Neuronal stem cell (in vitro differentiated cells): ENCODE results near the gene RWDD4.

ENCODE experiments used
- DNase-seq: peaks from one replicate; pipeline ENCODE4 v3.0.0-alpha.2; 2013; ENCODE audit warnings: low spot score
- H2AFZ ChIP-seq: one replicate; pipeline ENCODE4 v1.6.1; 2013; ENCODE audit warnings: mild to moderate bottlenecking, low read length, inconsistent platforms
- H2AK5ac ChIP-seq: 2 replicates; pipeline ENCODE4 v1.6.1; 2013; ENCODE audit warnings: low read depth, mild to moderate bottlenecking, inconsistent platforms, low read length, moderate library complexity, mixed read lengths
- H2BK120ac ChIP-seq: 2 replicates; pipeline ENCODE4 v1.6.1; 2013; ENCODE audit warnings: low read depth, mild to moderate bottlenecking, inconsistent platforms, low read length, moderate library complexity, mixed read lengths
- H2BK12ac ChIP-seq: one replicate; pipeline ENCODE4 v1.6.1; 2013; ENCODE audit warnings: low read length, inconsistent platforms
- H2BK15ac ChIP-seq: 2 replicates; pipeline ENCODE4 v1.6.1; 2013; ENCODE audit warnings: mild to moderate bottlenecking, low read length, inconsistent platforms, mixed read lengths
- H2BK5ac ChIP-seq: one replicate; pipeline ENCODE4 v1.6.1; 2013; ENCODE audit warnings: inconsistent platforms, mild to moderate bottlenecking, low read length, moderate library complexity
- H3K14ac ChIP-seq: one replicate; pipeline ENCODE4 v1.6.1; 2013; ENCODE audit warnings: low read length, inconsistent platforms
- H3K18ac ChIP-seq: 2 replicates; pipeline ENCODE4 v1.6.1; 2013; ENCODE audit warnings: low read length, inconsistent platforms
- H3K23ac ChIP-seq: 2 replicates; pipeline ENCODE4 v1.6.1; 2013; ENCODE audit warnings: low read depth, mild to moderate bottlenecking, mixed read lengths, low read length, inconsistent platforms; ENCODE audit not compliant: poor library complexity
- H3K27ac ChIP-seq: replicated peaks from 3 replicates; pipeline ENCODE4 v1.5.1; 2013; ENCODE audit warnings: low read length, inconsistent platforms
- H3K27me3 ChIP-seq, 3 experiments: 2 replicates each; pipeline ENCODE4 v1.6.1; 2013; ENCODE audit warnings: low read length in 3 of 3, mild to moderate bottlenecking in 2 of 3, inconsistent platforms in 1 of 3, low read depth in 1 of 3, mixed read lengths in 1 of 3, moderate library complexity in 1 of 3; ENCODE audit not compliant: control insufficient read depth in 3 of 3, insufficient read depth in 3 of 3
- H3K36me3 ChIP-seq, 2 donors: replicated peaks in 1 of 2; 2 replicates each; pipeline ENCODE4 v1.6.1; 2013; ENCODE audit warnings: low read length in 2 of 2; ENCODE audit not compliant: control insufficient read depth in 2 of 2, insufficient read depth in 2 of 2
- H3K4ac ChIP-seq: 2 replicates; pipeline ENCODE4 v1.6.1; 2013; ENCODE audit warnings: inconsistent platforms, mild to moderate bottlenecking, low read length, moderate library complexity
- H3K4me1 ChIP-seq, 2 donors: 1 replicate in 1 of 2; 2 replicates in 1 of 2; pipeline ENCODE4 v1.6.1; 2013; ENCODE audit warnings: low read length in 2 of 2, low read depth in 1 of 2; ENCODE audit not compliant: control insufficient read depth in 2 of 2, insufficient read depth in 1 of 2
- H3K4me2 ChIP-seq: one replicate; pipeline ENCODE4 v1.6.1; 2013; ENCODE audit warnings: mild to moderate bottlenecking, low read length, inconsistent platforms; ENCODE audit not compliant: insufficient read depth, poor library complexity, severe bottlenecking
- H3K4me3 ChIP-seq, 2 donors: 2 replicates each; pipeline ENCODE4 v1.5.1; 2013; ENCODE audit warnings: low read length in 2 of 2, mild to moderate bottlenecking in 2 of 2, inconsistent platforms in 1 of 2, moderate library complexity in 1 of 2
- H3K79me1 ChIP-seq: one replicate; pipeline ENCODE4 v1.6.1; 2013; ENCODE audit warnings: low read depth, mild to moderate bottlenecking, inconsistent platforms, low read length, moderate library complexity
- H3K9ac ChIP-seq: one replicate; pipeline ENCODE4 v1.6.1; 2013; ENCODE audit warnings: mild to moderate bottlenecking, low read depth, low read length, inconsistent platforms; ENCODE audit not compliant: poor library complexity
- H3K9me3 ChIP-seq, 2 donors: replicated peaks in 1 of 2; 2 replicates each; pipeline versions ENCODE3 to v1.6.1; 2013; ENCODE audit warnings: low read length in 2 of 2, mild to moderate bottlenecking in 2 of 2, inconsistent platforms in 1 of 2, low read depth in 1 of 2, mixed read lengths in 1 of 2, moderate library complexity in 1 of 2; ENCODE audit not compliant: control insufficient read depth in 2 of 2, insufficient read depth in 1 of 2
- H4K8ac ChIP-seq: one replicate; pipeline ENCODE4 v1.6.1; 2013; ENCODE audit warnings: low read depth, mild to moderate bottlenecking, inconsistent platforms, low read length, moderate library complexity
- H4K91ac ChIP-seq: one replicate; pipeline ENCODE4 v1.6.1; 2013; ENCODE audit warnings: low read length, low read depth, mild to moderate bottlenecking, inconsistent platforms; ENCODE audit not compliant: poor library complexity
- WGBS, 2 donors: extraction: QIAGEN DNeasy Blood & Tissue Kit; methylation state at CpG; one replicate each; pipeline ENCODE4 v1.1.7; 2013; ENCODE audit warnings: missing lambda C conversion rate in 2 of 2, mixed read lengths in 1 of 2; ENCODE audit not compliant: insufficient read length in 2 of 2, insufficient replicate concordance in 1 of 2; ENCODE audit errors: extremely low coverage in 2 of 2; 5-methylcytosine and 5-hydroxymethylcytosine counted together

The RWDD4 gene

DNA sequence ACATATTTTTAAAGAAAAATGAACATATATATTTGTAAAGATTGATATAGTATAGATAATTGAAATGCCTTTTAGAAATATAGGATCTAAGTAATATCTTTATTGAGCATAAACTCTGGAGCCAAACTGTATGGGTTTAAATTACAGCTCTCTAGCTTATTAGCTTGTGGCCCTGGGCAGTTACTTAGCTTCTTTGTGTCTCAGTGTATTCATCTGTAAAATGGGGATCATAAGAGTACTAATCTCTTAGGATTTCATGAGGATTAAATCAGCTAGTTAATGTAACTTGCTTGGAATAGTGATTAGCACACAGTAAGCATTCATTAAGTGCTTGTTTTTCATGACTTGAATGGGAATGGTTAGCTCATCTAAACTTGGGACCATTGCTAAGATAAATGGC, 32.9 kb upstream of the RWDD4 start:
- peaks cover 17 to 94% of the 10 kb centered on the region in 2 donors for H3K36me3 ChIP-seq
- no peaks in the 10 kb centered on the region for H3K9me3 ChIP-seq
- H3K27ac ChIP-seq: no peak overlapping the region
- H3K79me1 ChIP-seq: no peaks in the 10 kb centered on the region
- no peak overlapping the region for H2AFZ ChIP-seq
- H3K4me2 ChIP-seq: no peak overlapping the region
- no peak overlapping the region for H3K4me3 ChIP-seq
- no peak overlapping the region for H2BK5ac ChIP-seq
- H2AK5ac ChIP-seq: no peak overlapping the region
- H2BK12ac ChIP-seq: no peak overlapping the region
- H2BK120ac ChIP-seq: no peak overlapping the region
- no peak overlapping the region for H4K91ac ChIP-seq
- no peak overlapping the region for H3K18ac ChIP-seq
- no peak overlapping the region for H3K14ac ChIP-seq
- no peaks in the 10 kb centered on the region for H3K4me1 ChIP-seq
- no peak overlapping the region for H3K4ac ChIP-seq
- H3K9ac ChIP-seq: no peak overlapping the region
- H3K27me3 ChIP-seq: no peaks in the 10 kb centered on the region
- no peak overlapping the region for H2BK15ac ChIP-seq
- no peak for DNase-seq
- no peak overlapping the region for H4K8ac ChIP-seq
- H3K23ac ChIP-seq: no peak overlapping the region

DNA sequence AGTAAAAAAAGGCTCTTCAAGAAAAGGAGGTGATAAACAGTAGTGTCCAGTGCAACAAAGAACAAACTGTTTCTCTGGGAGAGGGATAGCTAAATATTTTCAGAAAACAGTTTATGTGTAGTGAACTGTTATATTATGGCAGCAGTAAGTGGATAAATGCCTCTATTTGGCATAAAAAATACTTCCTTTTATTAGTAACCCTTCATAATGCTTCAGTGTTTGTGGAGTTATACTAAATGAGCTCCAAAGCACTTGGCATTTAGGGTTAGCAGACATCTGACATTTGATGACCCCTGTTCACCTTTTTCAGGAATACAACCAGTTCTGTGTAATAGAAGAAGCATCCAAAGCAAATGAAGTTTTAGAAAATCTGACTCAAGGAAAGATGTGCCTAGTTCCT, 32.0 kb upstream of the RWDD4 start:
- no peak overlapping the region for H3K4me3 ChIP-seq
- H3K9ac ChIP-seq: no peak overlapping the region
- H3K14ac ChIP-seq: no peak overlapping the region
- H3K79me1 ChIP-seq: no peaks in the 10 kb centered on the region
- no peak overlapping the region for H2AK5ac ChIP-seq
- H3K27me3 ChIP-seq: no peaks in the 10 kb centered on the region
- H3K4me1 ChIP-seq: no peaks in the 10 kb centered on the region
- no peak overlapping the region for H4K8ac ChIP-seq
- H2AFZ ChIP-seq: no peak overlapping the region
- H3K18ac ChIP-seq: no peak overlapping the region
- no peaks in the 10 kb centered on the region for H3K9me3 ChIP-seq
- peaks cover 17 to 93% of the 10 kb centered on the region in 2 donors for H3K36me3 ChIP-seq
- H3K27ac ChIP-seq: no peak overlapping the region
- no peak overlapping the region for H3K23ac ChIP-seq
- no peak overlapping the region for H2BK15ac ChIP-seq
- no peak overlapping the region for H4K91ac ChIP-seq
- no peak overlapping the region for H2BK120ac ChIP-seq
- DNase-seq: no peak
- no peak overlapping the region for H2BK12ac ChIP-seq
- no peak overlapping the region for H3K4ac ChIP-seq
- H3K4me2 ChIP-seq: no peak overlapping the region
- H2BK5ac ChIP-seq: no peak overlapping the region

DNA sequence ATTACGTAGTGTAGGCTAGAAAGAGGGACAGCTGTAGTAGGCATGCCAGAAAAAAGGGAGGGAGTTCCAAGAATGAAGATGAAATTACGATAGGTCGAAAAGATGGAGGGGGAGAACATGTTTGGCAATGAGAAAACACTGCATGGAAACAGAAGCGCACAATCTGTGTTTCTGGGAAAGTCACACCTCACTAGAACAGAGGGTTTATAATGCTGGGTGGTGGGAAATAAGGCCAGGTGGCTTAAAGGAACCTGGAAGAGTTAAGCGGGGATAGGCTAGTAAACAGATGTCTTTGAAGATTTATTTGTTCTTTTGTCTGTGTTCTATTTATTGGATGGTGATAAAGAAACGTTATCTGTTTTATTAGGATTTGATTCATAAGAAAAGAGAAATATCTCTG, 29.2 kb upstream of the RWDD4 start:
- Histone ChIP-seq H3K9ac (no peak overlapping the region), H3K9me3 (no peaks in the 10 kb centered on the region), H2AFZ (no peak overlapping the region), H4K91ac (no peak overlapping the region), H4K8ac (no peak overlapping the region), H3K27ac (no peak overlapping the region), H3K14ac (no peak overlapping the region), H3K4ac (no peak overlapping the region), H3K36me3 (peaks cover 17 to 95% of the 10 kb centered on the region in 2 donors), H3K4me1 (no peaks in the 10 kb centered on the region), H2AK5ac (no peak overlapping the region), H2BK120ac (no peak overlapping the region), H3K23ac (no peak overlapping the region), H3K18ac (no peak overlapping the region), H3K27me3 (no peaks in the 10 kb centered on the region), H2BK12ac (no peak overlapping the region), H2BK15ac (no peak overlapping the region), H3K4me2 (no peak overlapping the region), H3K4me3 (no peak overlapping the region), H2BK5ac (no peak overlapping the region), H3K79me1 (no peaks in the 10 kb centered on the region)
- DNase-seq: no peak
- no CpG with 5 or more reads among the region's 6 CpGs for WGBS, 2 donors

DNA sequence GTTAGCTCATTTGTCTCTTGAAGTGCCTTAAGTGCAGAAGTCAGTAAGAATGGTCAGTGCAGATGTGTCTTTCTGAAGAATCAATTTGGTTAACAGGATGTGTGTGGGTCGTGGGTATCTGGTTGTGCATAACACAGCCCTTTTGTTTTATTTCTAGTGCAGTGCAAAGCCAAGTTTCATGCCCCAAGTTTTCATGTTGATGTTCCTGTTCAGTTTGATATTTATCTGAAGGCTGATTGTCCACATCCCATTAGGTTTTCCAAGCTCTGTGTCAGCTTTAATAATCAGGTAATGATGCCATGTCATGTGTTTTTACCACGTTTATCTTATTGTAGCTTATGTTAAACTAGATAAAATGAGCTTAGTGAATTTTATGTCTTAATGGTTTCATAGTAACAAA, 27.5 kb upstream of the RWDD4 start:
- Histone ChIP-seq H3K4me2 (no peak overlapping the region), H4K91ac (no peak overlapping the region), H3K4me1 (no peaks in the 10 kb centered on the region), H3K9ac (no peak overlapping the region), H2BK12ac (no peak overlapping the region), H2AK5ac (no peak overlapping the region), H3K23ac (no peak overlapping the region), H3K18ac (no peak overlapping the region), H2BK5ac (no peak overlapping the region), H3K79me1 (no peaks in the 10 kb centered on the region), H2BK120ac (no peak overlapping the region), H3K14ac (no peak overlapping the region), H3K9me3 (no peaks in the 10 kb centered on the region), H4K8ac (no peak overlapping the region), H3K27ac (no peak overlapping the region), H2BK15ac (no peak overlapping the region), H3K27me3 (no peaks in the 10 kb centered on the region), H3K36me3 (peaks cover 11 to 94% of the 10 kb centered on the region in 2 donors), H3K4me3 (no peak overlapping the region), H3K4ac (no peak overlapping the region), H2AFZ (no peak overlapping the region)
- no peak for DNase-seq
- no CpG with 5 or more reads among the region's 2 CpGs for WGBS, 2 donors
